Trophoblast cell (in vitro differentiated cells and primary cell): ENCODE measurements around the gene ILK.

Source experiments
- DNase-seq, 2 donors: peaks; one replicate each; pipeline ENCODE4 v3.0.0-alpha.2; 2016
- H2AFZ ChIP-seq: 2 replicates; pipeline ENCODE4 v1.6.1; 2013; ENCODE audit warnings: low read length, moderate library complexity, mild to moderate bottlenecking; ENCODE audit not compliant: insufficient read depth, poor library complexity
- H2AK5ac ChIP-seq: 2 replicates; pipeline ENCODE4 v1.6.1; 2013; ENCODE audit warnings: mild to moderate bottlenecking, low read length
- H2BK120ac ChIP-seq: 2 replicates; pipeline ENCODE4 v1.6.1; 2013; ENCODE audit warnings: low read length, mild to moderate bottlenecking, moderate library complexity; ENCODE audit not compliant: insufficient read depth, poor library complexity
- H2BK12ac ChIP-seq: 2 replicates; pipeline ENCODE4 v1.6.1; 2013; ENCODE audit warnings: mild to moderate bottlenecking, low read length, moderate library complexity
- H2BK5ac ChIP-seq: 2 replicates; pipeline ENCODE4 v1.6.1; 2013; ENCODE audit warnings: low read length, low read depth, moderate library complexity, mild to moderate bottlenecking; ENCODE audit not compliant: poor library complexity
- H3K14ac ChIP-seq: 2 replicates; pipeline ENCODE4 v1.6.1; 2013; ENCODE audit warnings: mild to moderate bottlenecking, low read length
- H3K18ac ChIP-seq: 2 replicates; pipeline ENCODE4 v1.6.1; 2013; ENCODE audit warnings: mild to moderate bottlenecking, low read length
- H3K23ac ChIP-seq: 2 replicates; pipeline ENCODE4 v1.6.1; 2013; ENCODE audit warnings: low read length
- H3K27ac ChIP-seq: 2 replicates; pipeline ENCODE4 v1.5.1; 2013; ENCODE audit warnings: low read depth, mild to moderate bottlenecking, inconsistent platforms, low read length, moderate library complexity
- H3K27me3 ChIP-seq: 2 replicates; pipeline ENCODE4 v1.6.1; 2013; ENCODE audit warnings: inconsistent platforms, mild to moderate bottlenecking, low read length, moderate library complexity; ENCODE audit not compliant: insufficient read depth
- H3K36me3 ChIP-seq, 2 experiments: 1 replicate in 1 of 2; 2 replicates in 1 of 2; pipeline ENCODE4 v1.6.1; 2013; ENCODE audit warnings: low read length in 2 of 2, mild to moderate bottlenecking in 2 of 2, moderate library complexity in 1 of 2; ENCODE audit not compliant: insufficient read depth in 2 of 2, control insufficient read depth in 1 of 2
- H3K4ac ChIP-seq: 2 replicates; pipeline ENCODE4 v1.6.1; 2013; ENCODE audit warnings: low read depth, mild to moderate bottlenecking, low read length, moderate library complexity
- H3K4me1 ChIP-seq, 2 experiments: 1 replicate in 1 of 2; 2 replicates in 1 of 2; pipeline ENCODE4 v1.6.1; 2013; ENCODE audit warnings: low read length in 2 of 2, mild to moderate bottlenecking in 2 of 2, moderate library complexity in 1 of 2; ENCODE audit not compliant: insufficient read depth in 2 of 2, control insufficient read depth in 1 of 2
- H3K4me2 ChIP-seq: 2 replicates; pipeline ENCODE4 v1.6.1; 2013; ENCODE audit warnings: inconsistent platforms, mild to moderate bottlenecking, low read length, moderate library complexity
- H3K4me3 ChIP-seq: 2 replicates; pipeline ENCODE4 v1.5.1; 2013; ENCODE audit warnings: mild to moderate bottlenecking, low read depth, low read length, inconsistent platforms
- H3K79me1 ChIP-seq: one replicate; pipeline ENCODE4 v1.6.1; 2013; ENCODE audit warnings: low read length
- H3K79me2 ChIP-seq: 2 replicates; pipeline ENCODE4 v1.6.1; 2013; ENCODE audit warnings: low read length, mild to moderate bottlenecking; ENCODE audit not compliant: control insufficient read depth, insufficient read depth, poor library complexity
- H3K9ac ChIP-seq: 2 replicates; pipeline ENCODE4 v1.6.1; 2013; ENCODE audit warnings: mild to moderate bottlenecking, low read length
- H3K9me3 ChIP-seq: 2 replicates; pipeline ENCODE4 v1.6.1; 2013; ENCODE audit warnings: low read depth, mild to moderate bottlenecking, control low read depth, inconsistent platforms, low read length; ENCODE audit not compliant: insufficient read depth
- H4K12ac ChIP-seq: 2 replicates; pipeline ENCODE4 v1.6.1; 2013; ENCODE audit warnings: low read depth, mild to moderate bottlenecking, low read length, moderate library complexity
- H4K8ac ChIP-seq: 2 replicates; pipeline ENCODE4 v1.6.1; 2013; ENCODE audit warnings: low read depth, mild to moderate bottlenecking, low read length, moderate library complexity
- H4K91ac ChIP-seq: one replicate; pipeline ENCODE4 v1.6.1; 2013; ENCODE audit warnings: low read depth, mild to moderate bottlenecking, low read length, moderate library complexity
- WGBS: extraction: QIAGEN DNeasy Blood & Tissue Kit; methylation state at CpG from one replicate; pipeline ENCODE4 v1.1.7; 2013; ENCODE audit warnings: missing lambda C conversion rate; ENCODE audit not compliant: insufficient read length, insufficient coverage; ENCODE audit errors: extremely low coverage; 5-methylcytosine and 5-hydroxymethylcytosine counted together

Gene ILK

DNA sequence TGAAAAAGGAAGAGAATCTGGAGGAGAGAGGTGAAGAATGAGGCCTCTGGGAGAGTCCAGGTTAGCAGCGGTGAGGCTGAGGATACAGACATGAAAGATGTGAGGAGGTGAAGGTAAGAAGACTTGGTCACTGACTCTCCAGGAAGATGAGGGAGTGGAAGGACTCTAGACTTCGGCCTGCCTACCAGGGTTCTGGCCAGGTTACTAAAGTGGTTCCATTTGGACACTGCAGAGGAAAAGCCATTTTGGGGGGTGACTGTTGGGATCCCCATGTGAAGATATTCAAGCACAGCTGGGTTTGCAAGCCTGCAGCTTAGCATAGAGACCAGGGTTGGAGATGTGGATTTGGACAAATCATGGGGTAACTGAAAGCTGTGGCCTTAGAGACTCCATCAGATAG is 44.3 kb downstream of the ILK start:
- no CpG with 5 or more reads among the region's 2 CpGs for WGBS
- Histone ChIP-seq H3K27ac (no peak overlapping the region), H3K23ac (no peak overlapping the region), H4K12ac (no peak overlapping the region), H2BK120ac (no peak overlapping the region), H3K4me1 (no peaks in the 10 kb centered on the region), H2BK12ac (no peak overlapping the region), H3K79me1 (no peaks in the 10 kb centered on the region), H3K4me3 (no peak overlapping the region), H2BK5ac (no peak overlapping the region), H3K79me2 (no peaks in the 10 kb centered on the region), H3K18ac (no peak overlapping the region), H3K36me3 (no peaks in the 10 kb centered on the region), H3K14ac (no peak overlapping the region), H4K8ac (no peak overlapping the region), H2AK5ac (no peak overlapping the region), H3K9me3 (no peaks in the 10 kb centered on the region), H2AFZ (no peak overlapping the region), H3K9ac (no peak overlapping the region), H4K91ac (no peak overlapping the region), H3K4me2 (no peak overlapping the region), H3K4ac (no peak overlapping the region), H3K27me3 (no peaks in the 10 kb centered on the region)
- no peak for DNase-seq

DNA sequence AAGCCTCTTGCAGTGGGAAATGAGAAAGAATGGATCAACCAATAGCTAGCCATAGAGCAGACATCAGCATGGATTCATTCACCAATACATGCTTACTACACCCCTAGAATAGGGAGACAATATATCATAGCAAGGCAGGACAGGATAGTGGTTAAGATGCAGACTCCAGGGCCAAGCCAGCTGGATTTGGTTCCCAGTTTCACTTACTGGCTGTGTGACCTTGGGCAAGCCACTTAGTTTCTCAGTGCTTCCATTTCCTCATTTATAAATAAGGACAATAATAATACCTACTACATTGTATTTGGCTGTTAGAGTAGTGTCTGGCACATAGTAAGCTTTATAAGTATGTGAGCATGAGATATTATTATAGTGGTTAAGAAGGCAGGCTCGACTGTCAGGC is 44.9 kb downstream of the ILK start:
- Histone ChIP-seq H3K27me3 (peaks cover 3% of the 10 kb centered on the region), H3K23ac (no peak overlapping the region), H2AK5ac (no peak overlapping the region), H2BK120ac (no peak overlapping the region), H3K18ac (no peak overlapping the region), H3K4me2 (no peak overlapping the region), H2BK5ac (no peak overlapping the region), H3K79me1 (no peaks in the 10 kb centered on the region), H3K14ac (no peak overlapping the region), H3K9ac (no peak overlapping the region), H4K12ac (no peak overlapping the region), H4K91ac (no peak overlapping the region), H4K8ac (no peak overlapping the region), H3K4ac (no peak overlapping the region), H2AFZ (no peak overlapping the region), H3K79me2 (no peaks in the 10 kb centered on the region), H3K9me3 (no peaks in the 10 kb centered on the region), H3K4me1 (no peaks in the 10 kb centered on the region), H3K36me3 (no peaks in the 10 kb centered on the region), H3K27ac (no peak overlapping the region), H3K4me3 (no peak overlapping the region), H2BK12ac (no peak overlapping the region)
- no peak for DNase-seq
- WGBS: no CpG with 5 or more reads among the region's 1 CpG

DNA sequence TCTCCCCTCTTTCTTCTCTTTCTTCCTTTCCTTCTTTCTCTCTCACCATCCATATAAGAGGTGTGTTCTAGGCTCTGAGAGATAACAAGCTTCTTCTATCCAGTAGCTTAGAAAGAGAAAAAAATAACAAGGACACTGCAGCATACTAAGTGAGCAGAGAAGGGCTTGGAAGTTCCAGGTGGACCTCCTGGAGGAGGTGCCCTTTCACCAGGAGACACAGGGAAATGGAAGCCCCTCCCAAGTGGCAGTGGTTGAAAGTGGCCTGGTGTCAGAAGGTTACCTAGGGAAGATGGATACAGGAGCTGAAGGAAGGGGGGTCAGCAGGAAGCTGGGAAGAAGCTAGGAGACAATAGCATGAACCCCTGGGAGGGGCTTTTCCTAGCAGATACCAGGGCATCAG is 46.5 kb downstream of the ILK start:
- Histone ChIP-seq H4K12ac (no peak overlapping the region), H2AFZ (no peak overlapping the region), H3K79me2 (no peaks in the 10 kb centered on the region), H4K8ac (no peak overlapping the region), H4K91ac (no peak overlapping the region), H3K27ac (no peak overlapping the region), H3K27me3 (peaks cover 15% of the 10 kb centered on the region), H3K4ac (no peak overlapping the region), H2AK5ac (no peak overlapping the region), H3K9me3 (no peaks in the 10 kb centered on the region), H3K14ac (no peak overlapping the region), H3K4me3 (no peak overlapping the region), H3K9ac (no peak overlapping the region), H2BK5ac (no peak overlapping the region), H3K36me3 (no peaks in the 10 kb centered on the region), H3K4me1 (peaks cover 0 to 2% of the 10 kb centered on the region in 2 experiments), H3K4me2 (no peak overlapping the region), H2BK120ac (no peak overlapping the region), H2BK12ac (no peak overlapping the region), H3K23ac (no peak overlapping the region), H3K18ac (no peak overlapping the region), H3K79me1 (no peaks in the 10 kb centered on the region)
- DNase-seq: no peak

DNA sequence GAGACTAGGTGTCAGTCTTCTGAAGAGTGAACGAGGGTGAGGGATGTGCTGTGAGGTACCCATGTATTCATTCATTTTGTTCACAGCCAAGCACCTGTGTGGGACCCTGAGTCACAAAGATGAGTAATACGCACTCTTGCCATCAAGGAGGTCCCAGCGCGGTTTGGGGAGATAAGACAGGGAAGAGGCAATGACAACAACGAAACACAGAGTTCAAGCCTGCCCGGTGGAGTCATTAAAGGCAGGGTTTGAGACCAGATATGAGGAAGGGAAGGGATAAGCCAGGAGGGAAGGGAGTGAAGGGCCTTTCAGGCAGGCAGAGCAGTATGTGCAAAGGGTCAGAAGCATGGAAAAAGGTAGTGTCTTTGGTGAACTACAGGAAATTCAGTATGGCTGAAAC is 47.4 kb downstream of the ILK start:
- no CpG with 5 or more reads among the region's 6 CpGs for WGBS
- H2BK120ac ChIP-seq: no peak overlapping the region
- no peak overlapping the region for H3K4me2 ChIP-seq

More for the DNA sequence above, 47.4 kb downstream of the ILK start:
- Histone ChIP-seq H3K9me3 (no peaks in the 10 kb centered on the region), H4K12ac (no peak overlapping the region), H3K23ac (no peak overlapping the region), H3K27me3 (peaks cover 21% of the 10 kb centered on the region), H2AFZ (no peak overlapping the region), H3K36me3 (no peaks in the 10 kb centered on the region), H3K27ac (no peak overlapping the region), H3K4me1 (peaks cover 0 to 6% of the 10 kb centered on the region in 2 experiments), H3K18ac (no peak overlapping the region), H2BK5ac (no peak overlapping the region), H4K8ac (no peak overlapping the region), H4K91ac (no peak overlapping the region), H3K79me1 (no peaks in the 10 kb centered on the region), H3K9ac (no peak overlapping the region), H3K4me3 (no peak overlapping the region), H3K4ac (no peak overlapping the region), H2AK5ac (no peak overlapping the region), H3K14ac (no peak overlapping the region), H2BK12ac (no peak overlapping the region), H3K79me2 (no peaks in the 10 kb centered on the region)
- DNase-seq: peak; percentile 7 to 31
